ENCODE data around the gene NAA11. TPM values are rescaled to one million over a fixed set of nuclear protein-coding genes. Genes with fewer than 3 reads are reported as not detected.

Gene NAA11
- total RNA-seq, 1 experiment from 2014 or later, result 0.36 TPM

Other genes starting within 250 kb of the NAA11 start
- gene GK2, start 82.2 kb upstream of the NAA11 start, total RNA-seq (2014; rRNA removed; shearing (Covaris generic)), result not detected in 2 replicates

All from RPMI7951 (cell line).